Common myeloid progenitor, CD34-positive (primary cell): Measurements from ENCODE around the gene SYNM.

ENCODE experiments used
- CTCF ChIA-PET: fragments of 350-600 bp; sonication (Branson Sonifier 250); formaldehyde crosslinking; loops from one replicate; lab custom pipeline; 2021; ENCODE audit warnings: antibody characterized with exemption; lab: Charles Lee
- POLR2A ChIA-PET: fragments of 350-600 bp; sonication (Branson Sonifier 250); formaldehyde crosslinking; loops from one replicate; lab custom pipeline; 2021; ENCODE audit warnings: antibody characterized with exemption; lab: Charles Lee
- DNase-seq, 3 donors: peaks; one replicate each; pipeline versions ENCODE4 v3.0.0 to v3.0.0-alpha.2; 2013
- H3K27ac ChIP-seq, 2 experiments: 1 replicate in 1 of 2; 2 replicates in 1 of 2; pipeline ENCODE4 v1.7.0; 2013; ENCODE audit warnings: inconsistent platforms in 2 of 2, low read length in 2 of 2, mild to moderate bottlenecking in 2 of 2, low read depth in 1 of 2, moderate library complexity in 1 of 2; ENCODE audit not compliant: severe bottlenecking in 2 of 2, insufficient read depth in 1 of 2, poor library complexity in 1 of 2
- H3K27me3 ChIP-seq, 5 experiments: replicated peaks in 2 of 5; 1 replicate in 3 of 5; 2 replicates in 2 of 5; pipeline versions ENCODE4 v1.6.1 to v1.7.0; 2013; ENCODE audit warnings: low read length in 4 of 5, mild to moderate bottlenecking in 2 of 5, moderate library complexity in 2 of 5, inconsistent platforms in 1 of 5; ENCODE audit not compliant: insufficient read depth in 5 of 5, control insufficient read depth in 4 of 5
- H3K36me3 ChIP-seq, 4 experiments: 1 replicate in 2 of 4; 2 replicates in 2 of 4; pipeline versions ENCODE4 v1.6.1 to v1.7.0; 2013; ENCODE audit warnings: low read length in 3 of 4, control low read depth in 1 of 4, mild to moderate bottlenecking in 1 of 4; ENCODE audit not compliant: control insufficient read depth in 4 of 4, insufficient read depth in 4 of 4
- H3K4me1 ChIP-seq, 4 experiments: 1 replicate in 3 of 4; 2 replicates in 1 of 4; pipeline versions ENCODE4 v1.6.1 to v1.7.1; 2013; ENCODE audit warnings: low read length in 3 of 4, mild to moderate bottlenecking in 3 of 4, control low read depth in 1 of 4, inconsistent platforms in 1 of 4, moderate library complexity in 1 of 4; ENCODE audit not compliant: control insufficient read depth in 4 of 4, insufficient read depth in 4 of 4; ENCODE audit errors: control extremely low read depth in 1 of 4
- H3K4me3 ChIP-seq, 7 experiments: 1 replicate in 4 of 7; 2 replicates in 3 of 7; pipeline versions ENCODE4 v1.5.1 to v1.7.0; 2013; ENCODE audit warnings: mild to moderate bottlenecking in 7 of 7, low read length in 6 of 7, moderate library complexity in 6 of 7, inconsistent platforms in 2 of 7, low read depth in 2 of 7, control low read depth in 1 of 7; ENCODE audit not compliant: insufficient read depth in 4 of 7, control insufficient read depth in 1 of 7; ENCODE audit errors: extremely low read depth in 1 of 7
- H3K9me3 ChIP-seq, 5 experiments: 1 replicate in 4 of 5; 2 replicates in 1 of 5; pipeline versions ENCODE4 v1.6.1 to v1.7.1; 2013; ENCODE audit warnings: low read length in 4 of 5, mild to moderate bottlenecking in 2 of 5, inconsistent platforms in 1 of 5, low read depth in 1 of 5, moderate library complexity in 1 of 5; ENCODE audit not compliant: control insufficient read depth in 4 of 5, insufficient read depth in 2 of 5; ENCODE audit errors: control extremely low read depth in 1 of 5
- WGBS: methylation state at CpG from one replicate; pipeline ENCODE4 v1.1.5; 2013; ENCODE audit not compliant: insufficient coverage; 5-methylcytosine and 5-hydroxymethylcytosine counted together

The SYNM gene

GRCh38 chr15:99158626-99159412 lies 53.9 kb downstream of the SYNM start:
- 92% methylated on average over 5 of the region's 6 CpGs for WGBS
- H3K9me3 ChIP-seq = no peaks in the 10 kb centered on the region
- peaks cover 0 to 8% (median 1%) of the 10 kb centered on the region in 4 experiments for H3K36me3 ChIP-seq
- no peaks in the 10 kb centered on the region for H3K4me1 ChIP-seq
- H3K27me3 ChIP-seq = no peaks in the 10 kb centered on the region
- POLR2A ChIA-PET = no interaction called here
- no peak overlapping the region for H3K4me3 ChIP-seq
- DNase-seq = no peak
- H3K27ac ChIP-seq = no peak overlapping the region
- CTCF ChIA-PET = interaction anchor here (1.3 kb wide), 1 partner anchor 18 kb away, joined by 3 read pairs; no protein-coding TSS in a partner anchor

GRCh38 chr15:99163271-99164062 lies 58.6 kb downstream of the SYNM start:
- Histone ChIP-seq H3K4me3 (no peak overlapping the region), H3K27ac (no peak overlapping the region), H3K9me3 (no peaks in the 10 kb centered on the region), H3K36me3 (peaks cover 0 to 4% (median 3%) of the 10 kb centered on the region in 4 experiments), H3K27me3 (no peaks in the 10 kb centered on the region), H3K4me1 (no peaks in the 10 kb centered on the region)
- POLR2A ChIA-PET = interaction anchor here (0.7 kb wide), 1 partner anchor 34 kb away, joined by 5 read pairs; no protein-coding TSS in a partner anchor
- WGBS = 93% methylated on average over 3 of the region's 4 CpGs
- CTCF ChIA-PET = no interaction called here
- no peak for DNase-seq

GRCh38 chr15:99164119-99164518 lies 59.2 kb downstream of the SYNM start:
- H3K27me3 ChIP-seq = no peaks in the 10 kb centered on the region
- H3K4me3 ChIP-seq = no peak overlapping the region
- ChIA-PET CTCF (no interaction called here), POLR2A (no interaction called here)
- 93% methylated on average over 2 of the region's 3 CpGs for WGBS
- no peaks in the 10 kb centered on the region for H3K9me3 ChIP-seq
- no peak for DNase-seq
- H3K27ac ChIP-seq = no peak overlapping the region
- peaks cover 0 to 4% (median 0%) of the 10 kb centered on the region in 4 experiments for H3K4me1 ChIP-seq
- peaks cover 0 to 4% (median 0%) of the 10 kb centered on the region in 4 experiments for H3K36me3 ChIP-seq

GRCh38 chr15:99165020-99165790 lies 60.3 kb downstream of the SYNM start:
- Histone ChIP-seq H3K4me3 (no peak overlapping the region), H3K9me3 (no peaks in the 10 kb centered on the region), H3K36me3 (peaks cover 0 to 4% (median 0%) of the 10 kb centered on the region in 4 experiments), H3K4me1 (peaks cover 0 to 4% (median 0%) of the 10 kb centered on the region in 4 experiments), H3K27ac (no peak overlapping the region), H3K27me3 (no peaks in the 10 kb centered on the region)
- DNase-seq = no peak
- POLR2A ChIA-PET = no interaction called here
- 93% methylated on average over 2 of the region's 3 CpGs for WGBS
- CTCF ChIA-PET = no interaction called here

GRCh38 chr15:99165956-99166689 lies 61.2 kb downstream of the SYNM start:
- peaks cover 0 to 12% (median under 1%) of the 10 kb centered on the region in 4 experiments for H3K36me3 ChIP-seq
- CTCF ChIA-PET = interaction anchor here (0.6 kb wide), 1 partner anchor 21 kb away, joined by 3 read pairs; no protein-coding TSS in a partner anchor
- peaks cover 0 to 4% (median 0%) of the 10 kb centered on the region in 4 experiments for H3K4me1 ChIP-seq
- 91% methylated on average over 23 of the region's 23 CpGs for WGBS
- H3K27me3 ChIP-seq = no peaks in the 10 kb centered on the region
- POLR2A ChIA-PET = no interaction called here
- DNase-seq = no peak
- H3K9me3 ChIP-seq = no peaks in the 10 kb centered on the region
- H3K27ac ChIP-seq = no peak overlapping the region
- no peak overlapping the region for H3K4me3 ChIP-seq

GRCh38 chr15:99167201-99167600 lies 62.3 kb downstream of the SYNM start:
- no peak for DNase-seq
- POLR2A ChIA-PET = no interaction called here
- Histone ChIP-seq H3K9me3 (no peaks in the 10 kb centered on the region), H3K27ac (no peak overlapping the region), H3K4me1 (peaks cover 0 to 4% (median 0%) of the 10 kb centered on the region in 4 experiments), H3K27me3 (no peaks in the 10 kb centered on the region), H3K4me3 (no peak overlapping the region), H3K36me3 (peaks cover 0 to 12% (median under 1%) of the 10 kb centered on the region in 4 experiments)
- CTCF ChIA-PET = interaction anchor here (1.4 kb wide), 1 partner anchor 29 kb away, joined by 3 read pairs; no protein-coding TSS in a partner anchor
- WGBS = 95% methylated on average over 3 of the region's 5 CpGs
